H1 (cell line): ENCODE data around the gene MTF2. TPM values are rescaled to one million over a fixed set of nuclear protein-coding genes. Genes with fewer than 3 reads are reported as not detected.

ENCODE experiments used
- CTCF ChIA-PET: fragments of 300-600 bp; sonication (Branson Sonifier 250); formaldehyde crosslinking; loops from one replicate; lab custom pipeline; 2021; ENCODE audit not compliant: partially characterized antibody; lab: Charles Lee
- POLR2A ChIA-PET: fragments of 300-600 bp; sonication (Branson Sonifier 250); formaldehyde crosslinking; loops from one replicate; lab custom pipeline; 2021; ENCODE audit warnings: inconsistent platforms; ENCODE audit not compliant: partially characterized antibody; lab: Charles Lee
- DNase-seq, 2 experiments: peaks; one replicate each; pipeline versions ENCODE4 v3.0.0 to v3.0.0-alpha.2; 2010 to 2022; ENCODE audit warnings: low spot score in 2 of 2, low read depth in 1 of 2, mixed read lengths in 1 of 2
- FAIRE-seq: peaks from 2 replicates; lab custom pipeline; 2011; peaks lifted over from hg19 to GRCh38; lab: Jason Lieb, UNC
- H2AFZ ChIP-seq: 2 replicates; pipeline ENCODE4 v1.8.1; 2012; ENCODE audit warnings: low read length, inconsistent platforms
- H2AK5ac ChIP-seq: 2 replicates; pipeline ENCODE4 v1.6.1; 2013; ENCODE audit warnings: low read depth, low read length
- H2BK120ac ChIP-seq: replicated peaks from 2 replicates; pipeline ENCODE3; 2013; ENCODE audit warnings: low read depth, low read length, inconsistent platforms
- H2BK12ac ChIP-seq: 2 replicates; pipeline ENCODE4 v1.6.1; 2013; ENCODE audit warnings: low read depth, low read length
- H2BK15ac ChIP-seq: 2 replicates; pipeline ENCODE4 v1.6.1; 2013; ENCODE audit warnings: low read length
- H2BK20ac ChIP-seq: 2 replicates; pipeline ENCODE4 v1.6.1; 2013; ENCODE audit warnings: low read length
- H2BK5ac ChIP-seq: 2 replicates; pipeline ENCODE4 v1.6.1; 2013; ENCODE audit warnings: low read depth, low read length
- H3K14ac ChIP-seq: 2 replicates; pipeline ENCODE4 v1.6.1; 2013; ENCODE audit warnings: inconsistent platforms; ENCODE audit not compliant: insufficient read length
- H3K18ac ChIP-seq: 2 replicates; pipeline ENCODE4 v1.6.1; 2013; ENCODE audit warnings: low read length; ENCODE audit errors: extremely low read depth
- H3K23ac ChIP-seq: 2 replicates; pipeline ENCODE4 v1.6.1; 2013; ENCODE audit warnings: inconsistent platforms; ENCODE audit not compliant: insufficient read length
- H3K23me2 ChIP-seq: 2 replicates; pipeline ENCODE4 v1.6.1; 2013; ENCODE audit warnings: low read depth, low read length
- H3K27ac ChIP-seq: 2 replicates; pipeline ENCODE4 v1.6.1; 2011; ENCODE audit warnings: low read depth, low read length, inconsistent platforms
- H3K27me3 ChIP-seq, 4 experiments: replicated peaks in 1 of 4; 1 replicate in 1 of 4; 2 replicates in 3 of 4; pipeline versions ENCODE4 v1.6.1 to v1.8.1; 2011 to 2013; ENCODE audit warnings: low read length in 3 of 4, mild to moderate bottlenecking in 3 of 4, inconsistent platforms in 2 of 4, mixed read lengths in 2 of 4, moderate library complexity in 1 of 4; ENCODE audit not compliant: control insufficient read depth in 3 of 4, insufficient read depth in 3 of 4; ENCODE audit errors: extremely low read depth in 1 of 4
- H3K36me3 ChIP-seq, 4 experiments: 2 replicates each; pipeline versions ENCODE4 v1.6.1 to v1.8.1; 2011 to 2013; ENCODE audit warnings: mild to moderate bottlenecking in 4 of 4, low read length in 3 of 4, moderate library complexity in 2 of 4, control low read depth in 1 of 4, inconsistent platforms in 1 of 4; ENCODE audit not compliant: insufficient read depth in 4 of 4, control insufficient read depth in 2 of 4
- H3K4ac ChIP-seq: replicated peaks from 2 replicates; pipeline ENCODE3; 2013; ENCODE audit warnings: low read length, low read depth, mixed read lengths, inconsistent platforms; ENCODE audit not compliant: insufficient read length
- H3K4me1 ChIP-seq, 4 experiments: replicated peaks in 1 of 4; 1 replicate in 1 of 4; 2 replicates in 3 of 4; pipeline versions ENCODE4 v1.6.1 to v1.8.1; 2011 to 2013; ENCODE audit warnings: low read length in 3 of 4, inconsistent platforms in 2 of 4, mixed read lengths in 1 of 4; ENCODE audit not compliant: insufficient read depth in 4 of 4, control insufficient read depth in 3 of 4
- H3K4me2 ChIP-seq, 2 experiments: 2 replicates each; pipeline versions ENCODE4 v1.6.1 to v1.8.1; 2011 to 2013; ENCODE audit warnings: low read depth in 2 of 2, low read length in 2 of 2, control low read depth in 1 of 2, inconsistent platforms in 1 of 2, mild to moderate bottlenecking in 1 of 2; ENCODE audit not compliant: insufficient read depth in 1 of 2
- H3K4me3 ChIP-seq, 4 experiments: fragments of 200-600, 300-600 bp in 1 of 4; sonication (generic), shearing (Covaris generic), sonication (Bioruptor Twin) in 1 of 4; 2 replicates each; pipeline versions ENCODE4 v1.5.1 to v1.8.1; 2011 to 2016; ENCODE audit warnings: low read length in 4 of 4, low read depth in 3 of 4, control low read depth in 2 of 4, inconsistent platforms in 2 of 4, mild to moderate bottlenecking in 2 of 4, mixed read lengths in 1 of 4, moderate library complexity in 1 of 4; ENCODE audit not compliant: insufficient read depth in 2 of 4; ENCODE audit errors: extremely low read depth in 1 of 4
- H3K56ac ChIP-seq: replicated peaks from 2 replicates; pipeline ENCODE3; 2013; ENCODE audit warnings: low read depth, mild to moderate bottlenecking, mixed read lengths, low read length, inconsistent platforms; ENCODE audit not compliant: insufficient read length
- H3K79me1 ChIP-seq: 2 replicates; pipeline ENCODE4 v1.6.1; 2013; ENCODE audit warnings: low read depth, low read length, control low read depth
- H3K79me2 ChIP-seq, 2 experiments: 2 replicates each; pipeline versions ENCODE4 v1.6.1 to v1.8.1; 2012 to 2013; ENCODE audit warnings: low read length in 2 of 2, mild to moderate bottlenecking in 2 of 2, inconsistent platforms in 1 of 2; ENCODE audit not compliant: insufficient read depth in 2 of 2, control insufficient read depth in 1 of 2
- H3K9ac ChIP-seq, 4 experiments: replicated peaks in 1 of 4; 1 replicate in 1 of 4; 2 replicates in 3 of 4; pipeline versions ENCODE4 v1.6.1 to v1.8.1; 2011 to 2013; ENCODE audit warnings: low read depth in 3 of 4, low read length in 3 of 4, control low read depth in 2 of 4, mild to moderate bottlenecking in 2 of 4, moderate library complexity in 2 of 4, inconsistent platforms in 1 of 4; ENCODE audit errors: extremely low read depth in 1 of 4
- H3K9me3 ChIP-seq, 2 experiments: 2 replicates each; pipeline versions ENCODE4 v1.6.1 to v1.8.1; 2012 to 2013; ENCODE audit warnings: mild to moderate bottlenecking in 2 of 2, moderate library complexity in 2 of 2, control low read depth in 1 of 2, inconsistent platforms in 1 of 2, low read depth in 1 of 2, low read length in 1 of 2, mixed read lengths in 1 of 2; ENCODE audit not compliant: insufficient read depth in 2 of 2
- H4K20me1 ChIP-seq, 2 experiments: replicated peaks in 1 of 2; 2 replicates each; pipeline versions ENCODE3 to v1.8.1; 2011 to 2013; ENCODE audit warnings: inconsistent platforms in 2 of 2, low read length in 2 of 2, mild to moderate bottlenecking in 1 of 2; ENCODE audit not compliant: insufficient read depth in 2 of 2, control insufficient read depth in 1 of 2
- H4K5ac ChIP-seq: 2 replicates; pipeline ENCODE4 v1.6.1; 2013; ENCODE audit warnings: low read length, low read depth, mixed read lengths, inconsistent platforms; ENCODE audit not compliant: insufficient read length
- H4K8ac ChIP-seq: 2 replicates; pipeline ENCODE4 v1.8.0; 2013; ENCODE audit warnings: mild to moderate bottlenecking, moderate library complexity, low read length, inconsistent platforms; ENCODE audit not compliant: insufficient read depth; ENCODE audit errors: extremely low read depth
- H4K91ac ChIP-seq: replicated peaks from 2 replicates; pipeline ENCODE3; 2013; ENCODE audit warnings: low read length, mixed read lengths, inconsistent platforms; ENCODE audit not compliant: insufficient read length
- ASH2L ChIP-seq: fragments of 200-600, 300-600 bp; sonication (generic); IDR thresholded peaks from one replicate; pipeline ENCODE4 v1.7.1; 2017; ENCODE audit warnings: low read length
- GABPA ChIP-seq: IDR thresholded peaks from 2 replicates; pipeline ENCODE4 v1.6.1; 2011; ENCODE audit warnings: mild to moderate bottlenecking, low read length, moderate library complexity, borderline replicate concordance; ENCODE audit not compliant: insufficient read depth
- NRF1 ChIP-seq: IDR thresholded peaks from 2 replicates; pipeline ENCODE4 v1.6.1; 2011; ENCODE audit warnings: mild to moderate bottlenecking, low read depth, low read length, improper control_type of control experiment
- PHF8 ChIP-seq: fragments of 200-600 bp; sonication (generic); conservative IDR thresholded peaks from 2 replicates; pipeline ENCODE4 v1.7.1; 2012; ENCODE audit warnings: low read depth, mild to moderate bottlenecking, inconsistent platforms, low read length, moderate library complexity
- RFX5 ChIP-seq: IDR thresholded peaks from 2 replicates; pipeline ENCODE4 v1.6.1; 2011; ENCODE audit warnings: low read depth, low read length, improper control_type of control experiment, borderline replicate concordance
- SP1 ChIP-seq: IDR thresholded peaks from 2 replicates; pipeline ENCODE4 v1.6.1; 2011; ENCODE audit warnings: low read depth, low read length
- TAF1 ChIP-seq: IDR thresholded peaks from 2 replicates; pipeline ENCODE4 v1.6.1; 2011; ENCODE audit warnings: mild to moderate bottlenecking, low read depth, low read length
- WGBS, 2 experiments: shearing (Covaris generic) in 1 of 2; methylation state at CpG; one replicate each; pipeline versions ENCODE4 v1.1.6 to v1.1.7; 2013 to 2015; ENCODE audit warnings: low lambda C conversion rate in 2 of 2, mixed read lengths in 2 of 2, inconsistent platforms in 1 of 2, low coverage in 1 of 2, missing lambda C conversion rate in 1 of 2; ENCODE audit not compliant: insufficient replicate concordance in 2 of 2, insufficient coverage in 1 of 2, insufficient read length in 1 of 2; ENCODE audit errors: extremely low coverage in 1 of 2, missing lambda C conversion rate in 1 of 2; 5-methylcytosine and 5-hydroxymethylcytosine counted together
- long read RNA-seq, 2 experiments: library from RNA in 1 of 2; library from capped mRNA in 1 of 2; stranded (forward); transcript quantifications; one replicate each; pipeline ENCODE4 v2.0.0, GENCODE V29; 2021; ENCODE audit warnings: inconsistent platforms in 1 of 2
- polyA minus RNA-seq, 3 experiments: library from RNA; depleted of rRNA, polyadenylated mRNA; stranded (reverse); fragments of >200 nt; gene quantifications; 1 replicate in 2 of 3; 2 replicates in 1 of 3; pipeline ENCODE4 v1.2.3, GENCODE V29; 2011
- polyA plus RNA-seq, 7 experiments: library from polyadenylated mRNA; depleted of rRNA in 3 of 7; stranded (reverse) in 5 of 7; unstranded in 2 of 7; fragments of >200 nt in 5 of 7; fragments of 200-250 nt in 2 of 7; gene quantifications; 1 replicate in 5 of 7; 2 replicates in 1 of 7; 4 replicates in 1 of 7; pipeline versions ENCODE4 v1.2.1 to v1.2.3, GENCODE V29; 2011 to 2013; ENCODE audit warnings: missing spikeins in 2 of 7, mixed read lengths in 2 of 7
- total RNA-seq: library from RNA; stranded (reverse); fragmentation: NEBNext Ultra II Directional; extraction: Animal tissue kit (Norgen Biotek cat#: 25700); gene quantifications from 2 replicates; pipeline ENCODE4 v1.2.1, GENCODE V29; 2021
- TF ChIP-seq, protein P1 (sequence below): IDR thresholded peaks from 2 replicates; pipeline ENCODE4 v1.6.1; 2011; ENCODE audit warnings: low read depth, mild to moderate bottlenecking, low read length; ENCODE audit not compliant: insufficient read depth

Gene MTF2
- 101 and 102 TPM in 2 replicates for total RNA-seq
- 32.9 and 72.1 TPM in 2 replicates for polyA plus RNA-seq (2011; rRNA removed)
- polyA plus RNA-seq (2011; cell fraction: cytosol; rRNA removed) = 72.5 TPM
- polyA plus RNA-seq (2011; cell fraction: nucleus; rRNA removed) = 62.3 TPM
- polyA plus RNA-seq (2012, experiment 1 of 2) = 73.4 to 112 TPM (median 81.3 TPM) in 4 replicates
- polyA plus RNA-seq (2012, experiment 2 of 2) = 4.2 TPM
- polyA plus RNA-seq (2013, experiment 1 of 2) = 82.2 TPM
- 83.1 TPM for polyA plus RNA-seq (2013, experiment 2 of 2)
- polyA minus RNA-seq (2011; rRNA and poly(A)+ RNA removed) = 139 and 186 TPM in 2 replicates
- polyA minus RNA-seq (2011; cell fraction: cytosol; rRNA and poly(A)+ RNA removed) = 53.3 TPM
- polyA minus RNA-seq (2011; cell fraction: nucleus; rRNA and poly(A)+ RNA removed) = 149 TPM
- long read RNA-seq, experiment 1, partial matches to known transcripts = 35 of 69 reads
- long read RNA-seq, experiment 1, other reads (novel, unspliced or antisense) = 33 of 69 reads
- long read RNA-seq, experiment 2, full-length matches to known transcripts = 53 of 205 reads
- long read RNA-seq, experiment 2, partial matches to known transcripts = 118 of 205 reads
- long read RNA-seq, experiment 2, other reads (novel, unspliced or antisense) = 34 of 205 reads

DNA sequence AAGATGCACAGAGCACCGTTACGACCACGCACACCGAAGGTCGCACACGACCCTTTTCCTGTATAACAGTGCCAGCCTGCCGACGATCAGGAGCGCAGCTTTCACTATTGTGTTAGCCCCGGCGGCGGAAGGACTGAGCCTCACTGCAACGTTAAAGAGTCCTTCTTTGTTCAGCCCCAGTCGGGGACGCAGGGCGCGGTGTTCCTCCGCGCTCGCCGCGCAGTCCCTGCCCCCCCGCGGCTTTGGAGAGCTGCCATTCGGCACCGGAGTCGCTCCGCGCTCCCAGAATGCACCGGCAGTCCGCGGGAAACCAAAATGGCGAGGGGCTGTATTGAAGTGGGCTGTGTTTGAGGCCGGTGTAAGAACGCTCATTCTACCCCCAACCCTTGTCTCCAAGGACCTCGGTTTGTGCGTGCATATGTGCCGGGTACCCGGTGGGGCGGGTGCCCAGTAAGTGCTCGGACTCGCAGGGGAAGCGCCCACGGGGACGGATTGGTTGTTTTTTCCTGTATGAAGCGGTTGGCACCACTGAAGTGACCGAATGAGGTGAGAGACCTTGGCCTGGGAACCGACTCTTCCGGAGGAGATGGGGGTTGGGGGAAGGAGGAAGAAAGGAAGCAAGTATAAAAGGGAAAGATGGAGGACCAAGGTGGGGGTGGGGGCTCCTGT, at the start of gene MTF2:
TSS of gene MTF2 (plus strand) at position 298 of the 669 bp plus-strand sequence. CDS start at position 542, 244 bp downstream.
- Histone ChIP-seq H4K91ac (peak within 1 kb of the TSS; percentile 93), H3K27ac (peak within 1 kb of the TSS; percentile 97), H2AFZ (peak within 1 kb of the TSS; percentile 45; the same call in 1 of the 2 replicates), H3K4ac (peak within 1 kb of the TSS; percentile 98), H4K5ac (peak within 1 kb of the TSS; percentile 92), H2BK120ac (peak within 1 kb of the TSS; percentile 83), H2BK5ac (peak within 1 kb of the TSS; percentile 99), H2BK20ac (peak within 1 kb of the TSS; percentile 43; the same call in 1 of the 2 replicates), H3K23me2 (peaks cover 4% of the 10 kb centered on the region; the same call in 1 of the 2 replicates), H3K9ac (peak within 1 kb of the TSS; percentile 97 to 100 (median 98)), H2AK5ac (peak within 1 kb of the TSS; percentile 76), H3K4me3 (peak within 1 kb of the TSS; percentile 82 to 100 (median 98)), H3K56ac (peak within 1 kb of the TSS; percentile 90), H2BK12ac (peak within 1 kb of the TSS; percentile 85; the same call in 1 of the 2 replicates), H3K14ac (no peak within 1 kb of the TSS), H3K18ac (peak within 1 kb of the TSS; percentile 96), H2BK15ac (peak within 1 kb of the TSS; percentile 83; the same call in 1 of the 2 replicates), H3K4me1 (no peaks in the 10 kb centered on the region; a peak in 2 of 7 replicates), H3K79me2 (peaks cover 44 to 54% of the 10 kb centered on the region in 2 experiments), H4K8ac (peak within 1 kb of the TSS; percentile 99; the same call in 1 of the 2 replicates), H3K36me3 (peaks cover 0 to 24% (median 9%) of the 10 kb centered on the region in 4 experiments; a peak in 3 of 8 replicates), H4K20me1 (peaks cover 5 to 6% of the 10 kb centered on the region in 2 experiments), H3K4me2 (peak within 1 kb of the TSS; percentile 46 to 78), H3K9me3 (peaks cover 3 to 9% of the 10 kb centered on the region in 2 experiments; a peak in 2 of 4 replicates), H3K23ac (no peak within 1 kb of the TSS), H3K27me3 (no peaks in the 10 kb centered on the region), H3K79me1 (no peaks in the 10 kb centered on the region)
- 1% methylated on average over 48 of the region's 49 CpGs; no CpG with 5 or more reads in 1 of the 2 experiments for WGBS, 2 experiments
- ChIA-PET POLR2A (interaction anchor here (0.7 to 4.1 kb wide), 49 partner anchors 11 to 844 kb away, joined by 3 to 65 read pairs (median 5); partner anchors contain the start of genes CCDC18, DIPK1A, DR1 and RPL5), CTCF (interaction anchor here (0.6 to 1.6 kb wide), 8 partner anchors 12 to 39 kb away, joined by 3 to 6 read pairs (median 4); no protein-coding TSS in a partner anchor)
- FAIRE-seq (peak; percentile 19), DNase-seq (peak; percentile 91 to 98)
- TF ChIP-seq NRF1 (no peak), RFX5 (no peak; the same call in 1 of the 2 replicates), TAF1 (peak; percentile 100), SP1 (peak; percentile 88), GABPA (no peak; the same call in 1 of the 2 replicates), PHF8 (peak; percentile 89), ASH2L (peak; percentile 98)
- TF ChIP-seq, protein P1, sequence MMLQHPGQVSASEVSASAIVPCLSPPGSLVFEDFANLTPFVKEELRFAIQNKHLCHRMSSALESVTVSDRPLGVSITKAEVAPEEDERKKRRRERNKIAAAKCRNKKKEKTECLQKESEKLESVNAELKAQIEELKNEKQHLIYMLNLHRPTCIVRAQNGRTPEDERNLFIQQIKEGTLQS = no peak
